Stimulated activated memory B cell treated with anti-CD40 and anti-IgM and Interleukin-4, amounts not matched to agents 10 μg/mL and 1 μg/mL and 100 μg/mL, for 72 hours (primary cell): Measurements from ENCODE around the gene ZNF648.

Source experiments
- ATAC-seq: fragments of 150-1000 bp; cut with Tn5 transposase; 2 replicates; pipeline ENCODE4 v1.10.0; 2021
- H3K27ac Mint-ChIP-seq: one replicate; pipeline ENCODE4 v1.8.0; 2022; ENCODE audit warnings: mild to moderate bottlenecking, mixed read lengths
- H3K27me3 Mint-ChIP-seq: one replicate; pipeline ENCODE4 v1.8.0; 2022; ENCODE audit warnings: mixed read lengths
- H3K36me3 Mint-ChIP-seq: one replicate; pipeline ENCODE4 v1.8.0; 2022; ENCODE audit warnings: mixed read lengths
- H3K4me1 Mint-ChIP-seq: one replicate; pipeline ENCODE4 v1.8.0; 2022; ENCODE audit warnings: mixed read lengths
- H3K4me3 Mint-ChIP-seq: one replicate; pipeline ENCODE4 v1.8.0; 2022; ENCODE audit warnings: mild to moderate bottlenecking, moderate library complexity, mixed read lengths
- H3K9me3 Mint-ChIP-seq: one replicate; pipeline ENCODE4 v1.8.0; 2022; ENCODE audit warnings: mixed read lengths

The ZNF648 gene

GRCh38 chr1:182085726-182086125 lies 24.2 kb upstream of the ZNF648 start:
- Mint-ChIP-seq H3K27ac (no peak overlapping the region), H3K4me1 (no peaks in the 10 kb centered on the region), H3K9me3 (no peaks in the 10 kb centered on the region), H3K4me3 (no peak overlapping the region), H3K36me3 (no peaks in the 10 kb centered on the region), H3K27me3 (no peaks in the 10 kb centered on the region)
- no peak for ATAC-seq

GRCh38 chr1:182084487-182085316 lies 23.2 kb upstream of the ZNF648 start:
- Mint-ChIP-seq H3K36me3 (no peaks in the 10 kb centered on the region), H3K9me3 (no peaks in the 10 kb centered on the region), H3K4me1 (no peaks in the 10 kb centered on the region), H3K27me3 (no peaks in the 10 kb centered on the region), H3K27ac (no peak overlapping the region), H3K4me3 (no peak overlapping the region)
- ATAC-seq, result peak; percentile 52

GRCh38 chr1:182083851-182084486 lies 22.5 kb upstream of the ZNF648 start:
- Mint-ChIP-seq H3K4me3 (no peak overlapping the region), H3K27ac (no peak overlapping the region), H3K9me3 (no peaks in the 10 kb centered on the region), H3K27me3 (no peaks in the 10 kb centered on the region), H3K36me3 (no peaks in the 10 kb centered on the region), H3K4me1 (no peaks in the 10 kb centered on the region)
- ATAC-seq, result no peak

GRCh38 chr1:182080955-182081582 lies 19.6 kb upstream of the ZNF648 start:
- H3K4me1 Mint-ChIP-seq, result no peaks in the 10 kb centered on the region
- no peaks in the 10 kb centered on the region for H3K9me3 Mint-ChIP-seq
- no peaks in the 10 kb centered on the region for H3K36me3 Mint-ChIP-seq
- ATAC-seq, result no peak
- no peak overlapping the region for H3K27ac Mint-ChIP-seq
- H3K4me3 Mint-ChIP-seq, result no peak overlapping the region
- H3K27me3 Mint-ChIP-seq, result no peaks in the 10 kb centered on the region

GRCh38 chr1:182080040-182080439 lies 18.5 kb upstream of the ZNF648 start:
- no peak for ATAC-seq
- Mint-ChIP-seq H3K27me3 (no peaks in the 10 kb centered on the region), H3K27ac (no peak overlapping the region), H3K4me3 (no peak overlapping the region), H3K4me1 (no peaks in the 10 kb centered on the region), H3K9me3 (no peaks in the 10 kb centered on the region), H3K36me3 (no peaks in the 10 kb centered on the region)

GRCh38 chr1:182071924-182072323 lies 10.4 kb upstream of the ZNF648 start:
- Mint-ChIP-seq H3K27ac (no peak overlapping the region), H3K27me3 (peaks cover 21% of the 10 kb centered on the region)
- ATAC-seq, result no peak

GRCh38 chr1:182069028-182069466 lies 7.5 kb upstream of the ZNF648 start:
- Mint-ChIP-seq H3K36me3 (no peaks in the 10 kb centered on the region), H3K9me3 (no peaks in the 10 kb centered on the region), H3K4me3 (no peak overlapping the region), H3K27me3 (peaks cover 38% of the 10 kb centered on the region), H3K4me1 (peaks cover 7% of the 10 kb centered on the region), H3K27ac (no peak overlapping the region)
- ATAC-seq, result no peak

More at GRCh38 chr1:182071924-182072323, 10.4 kb upstream of the ZNF648 start:
- Mint-ChIP-seq H3K36me3 (no peaks in the 10 kb centered on the region), H3K4me3 (no peak overlapping the region), H3K9me3 (no peaks in the 10 kb centered on the region), H3K4me1 (peaks cover 7% of the 10 kb centered on the region)

GRCh38 chr1:182066934-182067333 lies 5.4 kb upstream of the ZNF648 start:
- Mint-ChIP-seq H3K4me3 (no peak overlapping the region), H3K36me3 (no peaks in the 10 kb centered on the region), H3K9me3 (peaks cover 4% of the 10 kb centered on the region), H3K4me1 (peaks cover 7% of the 10 kb centered on the region), H3K27ac (no peak overlapping the region), H3K27me3 (peaks cover 59% of the 10 kb centered on the region)
- ATAC-seq, result no peak

- H3K4me3 Mint-ChIP-seq, result no peak overlapping the region
- peaks cover 7% of the 10 kb centered on the region for H3K4me1 Mint-ChIP-seq
- no peaks in the 10 kb centered on the region for H3K36me3 Mint-ChIP-seq
- H3K9me3 Mint-ChIP-seq, result peaks cover 4% of the 10 kb centered on the region
- no peak for ATAC-seq
- peaks cover 75% of the 10 kb centered on the region for H3K27me3 Mint-ChIP-seq
- H3K27ac Mint-ChIP-seq, result no peak overlapping the region
These were observed 3.8 kb upstream of the ZNF648 start for GRCh38 chr1:182065126-182065845.

- no peak overlapping the region for H3K4me3 Mint-ChIP-seq
- no peaks in the 10 kb centered on the region for H3K36me3 Mint-ChIP-seq
- H3K27me3 Mint-ChIP-seq, result peaks cover 81% of the 10 kb centered on the region
- H3K27ac Mint-ChIP-seq, result no peak overlapping the region
- peaks cover 4% of the 10 kb centered on the region for H3K9me3 Mint-ChIP-seq
- ATAC-seq, result no peak
- peaks cover 7% of the 10 kb centered on the region for H3K4me1 Mint-ChIP-seq
These were observed 3.1 kb upstream of the ZNF648 start for GRCh38 chr1:182064611-182065010.

GRCh38 chr1:182062223-182062622 lies 711 bp upstream of the ZNF648 start:
- Mint-ChIP-seq H3K27ac (no peak overlapping the region), H3K9me3 (peaks cover 4% of the 10 kb centered on the region), H3K36me3 (no peaks in the 10 kb centered on the region), H3K27me3 (peaks cover 81% of the 10 kb centered on the region), H3K4me1 (no peaks in the 10 kb centered on the region), H3K4me3 (no peak overlapping the region)
- ATAC-seq, result no peak

GRCh38 chr1:182060877-182061276 lies 635 bp downstream of the ZNF648 start:
- Mint-ChIP-seq H3K9me3 (peaks cover 4% of the 10 kb centered on the region), H3K36me3 (no peaks in the 10 kb centered on the region), H3K27me3 (peaks cover 90% of the 10 kb centered on the region), H3K4me3 (no peak overlapping the region), H3K27ac (no peak overlapping the region), H3K4me1 (no peaks in the 10 kb centered on the region)
- ATAC-seq, result no peak

- Mint-ChIP-seq H3K36me3 (no peaks in the 10 kb centered on the region), H3K9me3 (peaks cover 4% of the 10 kb centered on the region), H3K27ac (no peak overlapping the region), H3K27me3 (peaks cover 83% of the 10 kb centered on the region), H3K4me3 (no peak overlapping the region), H3K4me1 (no peaks in the 10 kb centered on the region)
- ATAC-seq, result no peak
These were observed 1.6 kb downstream of the ZNF648 start for GRCh38 chr1:182059936-182060335.

- no peak overlapping the region for H3K27ac Mint-ChIP-seq
- H3K27me3 Mint-ChIP-seq, result peaks cover 55% of the 10 kb centered on the region
- no peaks in the 10 kb centered on the region for H3K9me3 Mint-ChIP-seq
- no peak for ATAC-seq
- no peaks in the 10 kb centered on the region for H3K4me1 Mint-ChIP-seq
- H3K36me3 Mint-ChIP-seq, result no peaks in the 10 kb centered on the region
- no peak overlapping the region for H3K4me3 Mint-ChIP-seq
These were observed 4.7 kb downstream of the ZNF648 start for GRCh38 chr1:182056601-182057366.
